Stimulated activated CD4-positive, alpha-beta T cell treated with anti-CD3 and anti-CD28 coated beads, Interleukin-1b, Interleukin-23, amount 100 ng/mL, for 48 hours (primary cell): ENCODE measurements around the gene GH1.

Source experiments
- DNase-seq: peaks from one replicate; pipeline ENCODE4 v3.0.0-alpha.2; 2020

GH1 gene

DNA sequence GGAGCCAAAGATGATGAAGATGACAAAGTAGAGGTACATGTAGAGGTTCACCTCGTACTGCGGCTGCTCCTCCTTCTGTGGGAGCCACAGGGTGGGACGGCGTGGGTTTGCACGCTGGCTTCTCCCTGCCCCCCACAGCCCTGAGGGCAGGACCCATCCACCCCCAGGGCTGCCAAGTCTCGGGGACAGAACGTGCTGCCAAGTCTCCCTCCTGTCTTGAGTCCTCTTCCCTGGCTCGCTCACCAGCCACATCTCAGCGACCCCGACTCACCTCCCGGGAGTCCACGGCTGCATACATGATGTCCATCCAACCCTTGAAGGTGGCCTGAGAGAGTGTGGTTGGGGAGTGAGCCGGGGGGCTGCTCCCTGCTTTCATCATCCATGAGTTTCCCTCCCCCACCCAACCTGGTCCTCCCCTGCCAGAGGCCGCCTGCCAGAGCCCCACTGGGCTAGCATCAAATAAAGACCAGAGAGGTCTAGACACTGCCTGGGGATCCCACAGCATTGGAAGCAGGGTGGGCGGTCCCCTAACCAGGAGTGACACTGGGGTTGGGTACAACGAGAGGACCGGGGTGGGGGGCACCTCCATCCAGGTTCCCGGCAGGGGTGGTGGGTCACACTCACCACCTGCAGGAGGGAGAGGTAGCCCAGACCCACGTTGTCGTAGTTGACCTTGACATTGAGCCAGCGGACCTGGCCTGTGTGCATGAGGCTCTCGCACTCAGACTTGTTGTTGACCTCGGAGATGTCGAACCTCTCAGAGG, 26.3 kb upstream of the GH1 start:
- no peak for DNase-seq

DNA sequence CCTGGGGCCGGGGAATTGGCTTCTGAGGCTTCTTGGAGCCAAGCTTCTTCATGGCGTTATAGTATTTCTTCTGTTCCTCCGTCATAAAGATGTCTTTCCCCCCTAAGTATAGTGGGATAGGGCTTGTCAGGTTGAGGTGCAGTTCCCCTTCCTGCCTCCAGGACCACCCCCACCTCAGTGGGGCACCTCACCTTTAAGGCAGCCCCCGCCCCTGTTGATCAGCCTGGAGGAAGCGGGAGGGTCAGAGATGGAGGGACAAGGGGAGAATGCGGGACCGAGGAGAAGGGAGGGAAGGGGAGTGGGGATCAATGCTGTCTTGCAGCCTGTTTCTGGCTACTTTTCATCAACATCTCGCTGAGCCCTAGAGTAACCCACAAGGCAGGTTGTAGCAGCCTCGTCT, 25.1 kb upstream of the GH1 start:
- DNase-seq, result no peak

DNA sequence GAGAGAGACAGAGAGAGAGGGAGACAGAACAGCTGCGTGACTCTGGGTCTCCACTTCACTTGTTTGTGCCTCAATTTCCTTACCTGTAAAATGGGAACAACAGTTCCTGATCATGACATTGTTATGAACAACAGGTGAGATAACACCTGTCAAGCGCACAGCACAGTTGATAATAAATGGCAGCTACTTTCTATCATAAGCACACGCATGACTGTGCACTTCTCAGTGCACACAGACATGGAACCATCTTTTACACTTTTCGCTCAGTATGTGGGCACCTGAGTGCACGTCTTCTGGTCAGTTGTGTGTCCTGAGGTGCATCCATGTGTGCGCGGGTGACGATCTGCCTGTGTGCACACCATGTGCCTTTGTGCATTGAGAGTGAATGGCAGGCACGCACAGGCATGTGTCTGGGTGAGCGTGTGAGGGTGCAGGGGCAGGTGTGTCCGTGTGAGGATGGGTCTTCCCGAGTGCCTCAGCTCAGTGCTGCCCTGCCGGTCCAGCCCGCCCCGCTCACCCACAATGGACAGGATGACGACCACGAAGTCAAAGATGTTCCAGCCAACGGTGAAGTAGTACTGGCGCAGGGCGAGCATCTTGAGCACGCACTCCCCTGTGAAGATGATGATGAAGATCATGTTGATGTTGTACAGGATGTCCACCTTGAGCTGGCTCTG, 23.8 kb upstream of the GH1 start:
- no peak for DNase-seq

DNA sequence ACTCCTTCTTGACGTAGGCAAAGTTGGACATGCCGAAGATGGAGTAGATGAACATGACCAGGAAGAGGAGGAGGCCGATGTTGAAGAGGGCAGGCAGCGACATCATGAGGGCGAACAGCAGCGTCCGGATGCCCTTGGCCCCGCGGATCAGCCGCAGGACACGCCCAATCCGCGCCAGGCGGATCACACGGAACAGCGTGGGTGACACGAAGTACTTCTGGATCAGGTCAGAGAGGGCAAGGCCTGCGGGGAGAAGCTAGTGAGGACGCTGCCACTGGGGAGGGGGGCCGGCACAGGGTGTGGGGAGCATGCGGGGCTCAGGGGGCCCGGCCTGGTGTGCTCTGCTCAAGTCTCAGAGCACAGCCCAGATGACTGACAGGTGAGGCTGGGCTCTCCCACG, 23.1 kb upstream of the GH1 start:
- no peak for DNase-seq

DNA sequence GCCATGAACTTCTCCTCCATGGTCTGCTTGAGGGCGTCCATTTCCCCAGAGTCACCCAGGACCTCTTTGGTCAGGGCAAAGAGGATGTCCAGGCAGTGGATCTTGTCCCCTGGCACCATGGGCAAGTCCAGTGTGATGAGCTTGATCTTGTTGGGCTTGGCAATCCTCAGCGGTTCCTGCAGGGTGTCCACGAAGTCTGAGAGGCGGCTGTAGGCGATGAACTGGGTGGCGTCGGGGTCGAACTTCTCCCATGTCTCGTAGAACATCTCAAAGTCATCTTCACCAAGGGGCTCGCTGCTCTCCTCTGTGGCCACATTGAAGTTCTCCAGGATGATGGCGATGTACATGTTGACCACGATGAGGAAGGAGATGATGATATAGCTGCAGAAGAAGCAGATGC, 22.5 kb upstream of the GH1 start:
- no peak for DNase-seq

DNA sequence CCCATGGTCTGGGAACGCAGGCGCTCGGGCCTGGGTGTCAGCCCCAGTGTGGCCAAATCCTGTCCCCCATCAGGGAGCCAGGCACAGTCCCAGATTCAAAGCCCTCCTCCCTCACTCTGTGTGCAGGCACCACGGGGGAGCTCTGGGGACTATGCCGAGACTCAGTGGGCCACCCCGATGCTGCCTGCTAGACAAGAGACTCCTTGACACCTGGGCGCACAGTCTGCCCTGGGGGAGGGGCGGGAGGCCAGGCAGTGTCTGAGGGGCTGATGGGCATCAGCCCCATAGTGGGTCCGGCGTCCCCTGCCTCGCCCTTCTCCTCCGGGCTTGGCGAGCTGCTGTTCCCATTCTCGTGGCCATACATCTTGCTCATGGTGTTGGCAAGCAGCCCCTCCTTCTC, 21.9 kb upstream of the GH1 start:
- DNase-seq, result no peak

DNA sequence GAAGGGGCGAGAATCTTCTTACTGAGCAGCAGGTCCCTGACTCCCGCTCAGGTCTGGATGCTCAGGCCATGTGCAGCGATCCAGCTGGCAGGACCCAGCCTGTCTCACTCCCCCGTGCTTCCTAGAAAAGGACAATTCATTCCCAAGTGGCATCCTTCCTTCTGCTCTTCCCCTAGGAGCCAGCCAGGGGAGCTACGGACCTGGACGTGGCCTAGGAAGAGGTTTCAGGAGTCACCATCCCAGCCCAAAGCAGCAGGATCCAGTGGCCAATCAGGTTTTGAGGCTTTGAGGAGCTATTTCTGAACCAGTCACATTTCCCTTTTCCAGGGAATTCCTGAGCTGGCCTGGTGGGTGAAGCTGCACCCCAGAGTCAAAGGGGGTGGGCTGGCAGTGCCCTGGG, 21.2 kb upstream of the GH1 start:
- DNase-seq, result no peak

DNA sequence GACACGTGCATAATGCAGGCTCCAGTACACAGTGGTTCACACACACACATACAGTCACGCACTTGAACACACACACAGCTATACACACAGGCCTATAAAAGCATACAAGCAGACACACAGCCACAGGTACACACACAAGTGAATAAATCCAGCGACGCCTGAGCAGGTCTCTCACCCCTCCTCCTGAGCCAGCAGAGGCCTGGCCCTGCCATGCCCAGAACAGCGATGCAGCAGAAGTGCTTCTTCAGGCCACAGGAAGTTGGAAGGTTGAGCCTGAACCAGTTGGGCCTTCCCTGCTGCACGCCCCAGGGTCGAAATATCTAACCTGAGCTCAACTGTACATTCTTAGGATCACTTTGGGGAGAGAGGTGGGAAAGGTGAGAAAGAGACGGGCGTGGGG, 20.8 kb upstream of the GH1 start:
- no peak for DNase-seq

DNA sequence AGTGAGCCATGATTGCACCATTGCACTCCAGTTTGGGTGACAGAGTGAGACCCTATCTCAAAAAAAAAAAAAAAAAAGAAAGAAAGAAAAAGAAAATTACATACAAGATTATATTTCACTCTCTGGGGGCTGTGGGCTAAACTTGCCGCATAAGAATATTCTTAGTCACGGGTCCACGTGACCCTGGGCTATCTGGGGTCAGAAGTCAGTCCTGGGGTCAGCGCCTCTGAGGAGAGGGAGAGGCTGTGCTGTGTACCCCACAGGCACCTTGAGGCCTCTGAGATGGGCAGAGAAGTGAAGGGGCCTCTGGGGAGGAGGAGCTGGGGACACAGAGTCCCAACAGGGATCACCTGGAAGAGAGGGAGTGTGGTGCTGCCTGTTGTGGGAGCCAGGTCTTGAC, 19.3 kb upstream of the GH1 start:
- DNase-seq, result no peak

DNA sequence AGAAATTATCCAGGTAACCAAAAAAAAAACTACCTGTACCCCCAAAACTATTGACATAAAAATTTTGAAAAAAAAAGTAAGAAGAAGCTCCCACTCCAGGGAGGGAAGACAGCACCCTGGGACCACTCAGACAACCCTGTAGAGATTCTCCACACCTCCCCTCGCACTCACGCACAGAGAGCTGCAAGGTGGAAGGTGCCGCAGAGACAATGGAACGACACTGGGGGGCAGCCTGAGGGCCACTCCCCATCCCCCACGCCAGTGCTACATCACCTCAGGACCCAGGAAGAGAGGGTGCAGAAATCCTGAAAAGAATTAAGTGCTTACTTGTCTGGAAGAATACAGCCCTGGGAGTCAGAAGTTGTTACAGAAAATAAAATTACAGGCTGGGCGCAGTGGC, 18.7 kb upstream of the GH1 start:
- no peak for DNase-seq

DNA sequence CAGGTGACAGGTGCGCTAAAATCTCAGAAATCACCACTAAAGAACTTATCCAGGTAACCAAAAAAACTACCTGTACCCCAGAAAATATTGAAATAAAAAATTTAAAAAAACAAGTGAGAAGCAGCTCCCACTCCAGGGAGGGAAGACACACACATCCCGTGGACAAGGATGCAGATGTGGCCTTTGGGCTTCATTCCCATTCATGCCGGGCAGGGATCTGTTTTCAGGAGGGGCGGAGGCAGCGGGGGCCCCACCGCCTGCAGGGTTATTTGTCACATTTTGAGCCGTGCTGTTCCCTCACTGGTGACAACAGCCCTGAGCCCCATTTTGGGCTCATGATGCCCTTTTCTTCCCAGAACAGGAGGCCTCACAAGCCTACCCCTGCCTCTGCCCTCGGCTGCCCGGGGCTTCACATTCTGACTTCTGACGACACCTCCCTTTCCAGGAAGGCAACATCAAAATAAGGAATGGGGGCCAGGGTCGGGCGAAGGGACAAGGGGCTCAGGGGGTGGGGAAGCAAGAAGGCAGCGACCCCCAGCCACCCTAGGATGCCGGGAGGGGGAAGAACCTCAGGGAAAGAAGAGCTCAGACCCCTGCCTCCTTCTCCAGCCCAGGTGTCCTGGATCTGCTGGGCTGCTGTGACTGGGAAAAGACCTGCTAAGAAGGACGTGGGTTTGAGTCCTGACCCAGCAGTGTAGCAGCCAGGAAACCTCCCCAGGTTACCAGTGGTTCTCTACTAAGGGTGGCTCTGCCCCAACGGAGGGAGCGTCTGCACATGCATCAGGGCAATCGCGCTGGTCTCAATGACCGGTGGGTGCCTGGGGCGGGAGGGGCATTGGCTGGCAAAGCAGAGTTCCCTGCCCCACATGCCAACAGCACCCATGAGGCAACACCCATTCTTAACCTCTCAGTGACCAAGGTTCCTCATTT, 15.8 kb upstream of the GH1 start:
- DNase-seq, result no peak

DNA sequence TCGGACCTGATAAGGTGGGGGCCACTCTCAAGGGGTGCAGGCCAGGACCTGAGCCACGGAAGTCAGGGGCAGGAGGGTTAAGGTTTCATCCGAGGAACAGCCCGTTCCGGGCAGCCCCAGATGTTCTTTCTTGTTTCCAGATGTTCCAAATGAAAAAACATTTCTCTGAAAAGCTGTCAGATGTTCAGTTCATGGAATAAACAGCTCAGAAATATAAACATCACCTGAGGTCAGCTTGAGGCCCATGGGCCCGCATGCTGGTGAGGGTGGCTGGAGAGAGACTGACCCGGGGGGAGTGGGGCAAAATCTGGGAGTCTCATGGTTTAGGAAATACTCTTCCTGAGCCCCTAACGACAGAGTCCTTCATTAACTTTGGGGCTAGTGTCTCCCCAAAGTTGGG, 15.0 kb upstream of the GH1 start:
- no peak for DNase-seq

DNA sequence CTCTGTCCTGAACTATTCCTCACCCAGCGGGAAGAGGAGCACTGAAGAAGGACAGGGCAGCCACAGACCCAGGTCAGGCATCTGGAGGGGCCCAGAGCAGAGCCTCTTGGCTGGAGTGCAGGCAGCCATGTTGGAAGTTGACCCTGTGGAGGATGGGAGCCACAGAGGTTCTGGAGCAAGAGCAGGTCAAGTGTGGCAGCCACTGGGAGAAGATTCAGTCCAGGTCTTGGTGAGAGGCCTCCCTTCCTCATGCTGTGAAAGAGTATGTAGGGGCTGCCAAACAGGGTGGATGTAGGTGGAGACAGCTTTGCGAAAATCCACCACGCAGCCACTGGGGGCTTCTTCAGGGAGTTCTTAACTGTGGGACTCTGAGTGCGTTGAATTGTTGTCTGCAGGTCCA, 14.1 kb upstream of the GH1 start:
- no peak for DNase-seq

DNA sequence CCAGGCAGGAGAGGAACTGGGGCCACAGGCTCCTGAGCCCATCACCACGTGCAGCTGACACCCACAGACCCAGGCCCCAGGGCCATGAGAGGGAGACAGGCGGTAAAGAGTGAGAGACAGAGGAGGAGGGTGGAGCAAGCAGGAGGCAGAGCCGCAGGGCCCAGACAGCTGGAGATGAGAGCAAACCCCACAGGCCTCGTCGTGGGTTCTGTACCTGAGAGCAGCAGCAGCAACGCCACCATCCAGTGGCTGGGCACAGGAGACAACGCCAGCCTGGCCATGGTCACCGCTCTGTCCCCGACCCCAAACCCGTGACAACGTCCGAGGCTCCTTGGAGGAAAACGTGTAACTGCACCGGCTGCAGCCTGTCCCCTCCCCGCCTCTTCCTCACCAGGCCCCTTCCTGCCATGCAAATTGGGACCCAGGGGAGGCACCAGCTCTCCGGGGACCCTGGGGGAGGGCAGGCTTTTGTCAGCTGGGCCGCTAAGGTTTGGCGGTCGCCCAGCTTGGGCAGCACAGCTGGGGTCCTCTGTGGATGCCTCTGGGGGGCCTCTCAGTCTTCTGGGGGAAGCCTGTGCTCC, 13.4 kb upstream of the GH1 start, which contains the start of gene CD79B:
TSS of gene CD79B (minus strand) at position 351 of the 581 bp plus-strand sequence. CDS start at position 281, 70 bp downstream.
- peak; percentile 35 for DNase-seq

DNA sequence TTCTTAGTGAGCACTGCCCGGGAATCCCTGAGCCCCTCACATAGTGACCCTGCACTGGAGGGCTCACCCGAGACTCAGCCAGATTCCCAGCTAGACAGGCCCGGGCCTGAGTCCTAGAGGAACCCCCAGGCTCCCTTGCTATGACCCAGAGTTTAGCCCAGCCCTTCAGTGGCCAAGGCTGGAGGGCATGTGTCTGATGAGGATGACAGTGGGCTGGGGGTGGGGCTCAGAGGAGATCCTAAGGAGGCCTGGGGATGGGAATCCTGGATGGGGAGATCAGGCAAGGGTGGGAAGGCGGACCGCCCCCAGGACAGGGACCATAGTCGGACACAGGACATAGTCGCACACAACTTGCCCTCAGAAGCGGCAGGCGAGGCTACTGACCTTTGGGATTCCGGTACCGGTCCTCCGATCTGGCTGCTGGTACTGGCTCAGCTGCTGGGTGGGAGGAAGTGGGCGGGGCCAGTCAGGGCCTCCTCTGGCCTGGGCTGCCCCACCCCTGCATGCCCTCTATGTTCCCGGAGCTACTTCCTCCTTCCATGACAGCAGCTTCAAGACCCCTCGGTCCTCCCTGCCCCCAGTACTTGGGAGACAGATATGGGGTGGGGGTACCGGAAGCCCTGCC, 12.4 kb upstream of the GH1 start:
- peak; percentile 38 for DNase-seq

DNA sequence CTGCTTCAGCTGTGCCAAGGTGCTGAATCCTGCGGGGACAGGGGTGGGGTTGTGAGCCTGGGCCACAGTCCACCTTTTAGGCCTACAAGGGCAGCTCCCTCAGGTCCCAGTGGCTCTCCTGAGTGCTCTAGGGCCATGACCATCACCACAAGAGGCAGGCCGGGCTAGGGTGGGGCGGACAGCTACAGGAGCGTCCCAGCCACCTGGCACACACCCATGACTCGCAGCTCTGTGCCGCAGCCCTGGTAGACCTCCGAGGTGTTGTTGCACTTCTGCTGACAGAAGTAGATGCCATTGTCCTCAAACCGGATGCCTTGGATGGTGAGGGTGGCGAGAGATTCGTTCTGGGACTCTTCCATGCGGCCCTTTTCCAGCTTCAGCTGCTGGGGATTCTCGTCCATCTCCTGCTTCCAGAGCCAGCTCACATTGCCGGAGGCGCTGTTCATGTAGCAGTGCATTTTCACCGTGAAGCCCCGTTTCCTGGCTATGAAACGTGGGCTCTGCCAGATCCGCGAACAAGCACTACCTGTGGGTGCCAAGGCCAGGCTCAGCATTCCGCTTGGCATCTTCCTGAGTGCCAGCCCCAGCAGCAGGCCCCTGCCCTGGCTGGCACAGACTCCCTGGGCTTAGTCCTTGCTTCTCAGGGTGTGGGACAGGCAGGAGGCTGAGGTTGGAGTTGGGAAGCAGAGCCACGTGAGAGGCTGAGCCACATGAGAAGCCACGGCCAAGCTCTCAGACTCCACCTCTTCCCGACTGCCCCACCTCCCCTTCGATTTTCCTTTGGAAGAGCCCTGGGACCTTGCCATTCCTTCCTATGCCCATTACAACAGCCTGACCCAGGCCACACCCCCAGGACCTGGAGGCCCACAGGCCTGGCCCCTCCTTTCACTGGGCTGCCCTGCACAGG, 11.5 kb upstream of the GH1 start:
- no peak for DNase-seq

DNA sequence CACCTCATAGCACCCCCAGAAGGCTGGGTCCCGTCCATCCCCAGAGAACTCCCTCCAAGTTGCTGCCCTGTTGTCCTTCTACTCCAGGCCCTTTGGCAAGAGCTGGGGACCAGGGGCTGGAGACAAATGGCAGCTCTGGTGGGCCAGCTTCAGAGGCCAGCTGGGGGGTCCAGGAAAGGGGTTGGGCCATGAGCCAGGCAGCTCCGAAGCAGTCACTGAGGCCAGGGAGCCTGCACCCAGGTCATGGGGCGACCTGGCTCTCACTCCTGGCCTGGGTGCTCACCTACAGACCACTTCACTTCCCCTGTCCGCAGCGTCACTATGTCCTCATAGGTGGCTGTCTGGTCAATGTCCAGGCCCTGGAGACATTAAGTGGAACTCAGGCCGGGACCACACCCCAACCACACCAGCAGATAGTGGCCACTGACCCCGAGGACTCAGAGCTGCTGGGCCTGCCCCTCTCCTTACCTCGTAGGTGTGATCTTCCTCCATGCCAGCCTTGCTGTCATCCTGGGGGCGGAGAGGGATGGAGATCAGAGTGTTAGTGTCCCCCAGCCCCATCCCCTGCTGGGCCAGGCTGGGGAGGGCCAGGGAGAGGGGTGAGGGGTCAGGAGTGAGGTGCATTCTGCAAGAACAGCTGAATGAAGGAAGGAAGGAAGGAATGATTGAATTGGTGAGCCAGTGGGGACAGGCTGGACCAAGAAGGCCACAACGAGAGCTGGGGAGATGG, 10.5 kb upstream of the GH1 start:
- DNase-seq, result no peak

DNA sequence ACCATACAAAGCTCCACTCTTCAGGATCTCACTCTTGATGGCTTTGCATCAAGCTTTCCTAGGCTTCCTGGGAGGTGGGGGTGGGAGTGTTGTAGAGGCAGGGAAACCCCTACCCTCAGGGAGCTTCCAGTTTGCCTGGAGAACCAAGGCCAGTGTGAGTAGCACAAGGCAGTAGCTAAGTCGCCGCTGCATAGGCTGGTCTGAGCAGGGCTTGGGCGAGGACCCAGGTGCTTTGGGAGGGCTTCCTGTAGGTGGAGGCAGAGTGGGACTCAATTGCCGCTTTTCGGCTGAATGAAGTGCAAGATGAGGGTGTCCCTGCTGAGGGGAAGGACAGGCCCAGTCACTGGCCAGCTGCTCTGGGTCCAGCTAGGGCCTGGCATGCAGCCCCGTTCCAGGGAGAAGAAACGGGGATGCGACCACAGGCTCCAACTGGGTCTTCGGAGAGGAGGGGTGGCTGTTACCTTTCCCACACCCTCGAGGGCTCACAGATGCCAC, 9.6 kb upstream of the GH1 start:
- DNase-seq, result no peak

DNA sequence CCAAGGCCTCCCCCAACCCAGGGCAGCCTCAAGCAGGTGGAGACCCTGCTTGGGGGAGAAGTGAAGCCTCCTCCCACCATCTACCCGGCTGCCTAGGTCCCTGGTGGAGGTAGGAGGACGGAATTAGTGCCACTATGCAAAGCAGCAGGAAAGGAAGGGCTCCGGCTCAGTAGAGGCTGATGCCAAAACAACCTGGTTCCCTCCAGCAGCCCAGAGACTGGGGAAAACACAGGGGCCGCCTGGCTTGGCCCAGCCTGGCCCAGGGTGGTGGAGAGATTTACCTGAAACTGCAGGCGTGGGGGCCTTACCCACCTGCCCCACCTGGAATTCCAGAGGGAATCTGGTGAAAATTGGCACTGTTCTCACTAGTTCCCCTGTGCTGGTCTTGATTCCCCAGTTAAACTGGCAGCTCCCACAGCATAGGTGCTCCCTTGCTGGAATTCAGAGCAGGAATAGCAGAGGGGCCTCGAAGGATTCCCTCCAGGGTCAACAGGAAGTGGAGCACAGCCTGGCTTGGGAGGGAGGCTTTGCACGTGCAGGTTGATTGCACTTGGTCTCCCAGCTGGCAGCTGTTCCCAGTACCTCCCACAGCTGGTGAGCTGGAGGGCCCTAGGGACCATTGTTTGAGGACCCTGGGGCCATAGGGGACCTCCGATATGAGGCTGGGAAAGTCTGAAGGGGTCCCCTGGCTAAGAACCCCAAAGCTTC, 9.0 kb upstream of the GH1 start:
- DNase-seq, result no peak

DNA sequence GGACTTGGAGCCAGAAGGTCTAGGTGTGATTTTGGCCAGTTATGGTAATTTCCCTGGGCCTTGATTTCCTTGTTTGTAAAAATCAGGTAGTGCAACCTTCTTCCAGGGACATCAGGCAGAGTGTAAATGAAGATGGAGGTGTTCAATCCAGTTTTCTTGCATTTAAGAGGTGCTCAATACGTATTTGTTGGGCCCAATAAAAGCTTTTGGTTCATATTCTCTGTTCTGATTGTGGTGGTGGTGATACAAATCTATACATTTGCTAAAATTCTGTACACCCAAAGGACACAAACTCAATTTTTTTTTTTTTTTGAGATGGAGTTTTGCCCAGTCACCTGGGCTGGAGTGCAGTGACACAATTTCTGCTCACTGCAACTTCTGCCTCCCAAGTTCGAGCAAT, 7.5 kb upstream of the GH1 start:
- no peak for DNase-seq
